Mesenteric fat pad (tissue), 1 donor: ENCODE measurements around the gene DPYD. TPM values are rescaled to one million over a fixed set of nuclear protein-coding genes. Genes with fewer than 3 reads are reported as not detected.

Experiments
- DNase-seq: peaks from one replicate; pipeline ENCODE4 v3.0.0-alpha.2; 2020; ENCODE audit warnings: low spot score
- total RNA-seq: library from RNA; stranded (reverse); fragmentation: NEBNext Ultra II Directional; extraction: Animal tissue kit (Norgen Biotek cat#: 25700); gene quantifications from one replicate; pipeline ENCODE4 v1.2.1, GENCODE V29; 2021
- donor health status: DM: yes; HTN: yes; CAD: no.

Gene DPYD
- total RNA-seq, 1 donor from 2014 or later = 48.6 TPM

DNA sequence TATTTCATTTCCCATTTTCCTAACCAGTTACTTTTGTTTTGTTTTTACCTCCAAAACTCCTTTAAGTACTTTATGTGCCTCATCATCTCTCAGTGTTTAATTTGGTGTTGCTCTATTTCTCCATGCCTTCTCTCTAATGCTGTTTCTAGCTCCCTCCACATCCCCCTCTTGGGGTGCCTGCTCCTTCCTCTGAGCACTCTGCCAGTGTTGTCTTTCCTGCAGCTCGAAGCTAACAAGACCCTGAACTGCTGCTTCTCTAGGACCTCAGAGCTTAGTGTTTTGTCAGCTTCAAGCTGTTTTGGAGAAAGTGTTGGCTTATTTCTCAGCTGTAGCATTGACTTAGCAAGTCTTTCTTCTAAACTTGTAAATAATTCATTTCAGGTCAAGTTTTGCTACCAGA lies 290.6 kb downstream of the DPYD start:
- DNase-seq = no peak

GRCh38 chr1:97623220-97623619 lies 297.6 kb downstream of the DPYD start:
- no peak for DNase-seq

- DNase-seq = no peak
These were observed 298.9 kb downstream of the DPYD start for GRCh38 chr1:97621955-97622354.

DNA sequence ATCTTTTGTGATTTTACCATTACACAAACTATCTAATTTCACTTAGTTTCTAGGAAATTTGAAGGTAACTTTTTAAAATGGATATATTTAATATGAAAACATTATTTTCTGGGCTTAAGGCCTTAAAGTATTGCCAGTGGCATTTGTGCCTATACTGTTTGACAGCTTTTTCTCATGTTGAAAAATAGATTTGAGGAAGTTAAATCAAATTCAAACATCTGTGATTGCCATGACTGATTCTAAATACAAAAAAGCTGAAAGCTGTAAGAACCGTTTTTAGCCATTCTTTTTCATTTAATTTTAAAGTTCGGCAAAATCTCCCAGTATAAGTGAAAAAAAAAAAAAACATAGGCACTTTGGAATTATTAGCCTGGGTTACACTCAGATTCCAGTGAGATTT lies 301.1 kb downstream of the DPYD start:
- no peak for DNase-seq

GRCh38 chr1:97610748-97611147 lies 310.1 kb downstream of the DPYD start:
- no peak for DNase-seq

DNA sequence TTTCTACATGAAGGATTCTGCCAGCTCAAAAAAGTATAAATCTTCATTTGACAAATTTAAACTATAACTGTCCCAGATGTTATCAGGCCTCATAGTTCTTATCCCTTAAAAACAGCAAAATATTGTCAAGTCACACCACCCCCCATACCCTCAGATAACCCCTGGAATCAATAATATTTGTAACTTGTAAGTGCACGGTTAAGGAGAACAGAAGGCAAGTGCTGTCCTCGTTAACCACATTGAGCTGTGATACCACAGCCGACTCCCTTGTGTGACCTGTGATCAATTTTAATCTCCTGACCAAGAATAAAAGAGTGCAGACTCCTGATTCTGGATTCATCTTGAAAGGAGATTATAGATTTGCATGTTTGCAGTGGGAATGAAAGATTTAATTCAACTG lies 310.7 kb downstream of the DPYD start:
- no peak for DNase-seq

DNA sequence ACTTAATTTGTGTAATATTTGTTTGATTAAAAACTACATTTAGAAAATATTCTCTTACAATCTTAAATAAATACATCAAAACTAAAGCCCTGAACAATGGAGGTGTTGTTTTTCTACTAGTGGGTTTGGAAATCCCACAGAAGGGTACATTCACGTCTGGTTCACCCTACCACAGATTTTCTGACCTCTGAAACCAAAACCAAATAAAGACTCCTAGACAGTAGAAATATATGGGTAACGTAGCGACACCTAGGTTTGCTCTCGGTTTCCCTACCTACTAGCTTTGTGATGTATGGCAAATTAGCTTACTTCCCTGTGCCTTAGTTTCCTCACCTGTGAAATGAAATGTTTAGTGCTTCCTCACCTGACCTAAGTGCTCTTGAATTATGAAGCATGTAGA lies 312.6 kb downstream of the DPYD start:
- DNase-seq = no peak

- no peak for DNase-seq
These were observed 317.1 kb downstream of the DPYD start for GRCh38 chr1:97603776-97604175.

GRCh38 chr1:97603218-97603617 lies 317.6 kb downstream of the DPYD start:
- no peak for DNase-seq

DNA sequence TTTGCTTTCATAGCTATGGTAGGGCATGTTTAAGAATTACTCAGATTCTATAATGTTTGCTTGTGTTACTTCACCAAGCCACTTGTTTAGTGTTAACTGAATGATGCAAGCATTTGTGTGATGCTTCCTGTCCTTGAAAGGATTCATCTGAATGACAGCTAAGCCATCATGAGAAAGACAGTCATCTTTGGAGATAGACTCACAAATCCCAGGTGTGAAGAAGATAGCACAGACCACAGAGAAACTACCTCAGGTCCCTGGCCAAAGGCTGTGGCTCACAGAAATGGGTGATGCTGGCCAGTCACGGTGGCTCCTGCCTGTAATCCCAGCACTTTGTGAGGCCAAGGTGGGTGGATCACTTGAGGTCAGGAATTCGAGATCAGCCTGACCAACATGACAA lies 321.4 kb downstream of the DPYD start:
- no peak for DNase-seq

DNA sequence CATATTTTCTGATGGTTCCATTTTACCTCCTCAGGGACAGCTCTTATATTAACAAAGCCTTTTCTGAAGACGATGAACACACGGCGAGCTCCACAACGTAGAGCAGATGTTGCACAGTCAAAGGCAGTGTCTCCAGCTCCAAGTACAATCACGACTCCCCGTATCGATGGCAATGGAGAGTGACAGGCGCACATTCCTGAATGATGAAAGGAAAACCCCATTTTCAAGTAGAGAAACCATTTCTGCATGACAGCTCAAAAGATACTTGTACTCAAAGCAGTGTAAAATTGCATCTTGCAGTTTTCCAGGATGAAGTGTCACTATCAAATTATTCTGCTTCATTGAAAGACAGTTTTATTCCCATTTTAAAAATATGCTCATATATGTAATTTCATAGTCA lies 327.6 kb downstream of the DPYD start:
- DNase-seq = no peak

- no peak for DNase-seq
These were observed 332.1 kb downstream of the DPYD start for GRCh38 chr1:97588772-97589171.

- DNase-seq = no peak
These were observed 339.2 kb downstream of the DPYD start for GRCh38 chr1:97581614-97582051.

GRCh38 chr1:97577613-97578012 lies 343.2 kb downstream of the DPYD start:
- no peak for DNase-seq

DNA sequence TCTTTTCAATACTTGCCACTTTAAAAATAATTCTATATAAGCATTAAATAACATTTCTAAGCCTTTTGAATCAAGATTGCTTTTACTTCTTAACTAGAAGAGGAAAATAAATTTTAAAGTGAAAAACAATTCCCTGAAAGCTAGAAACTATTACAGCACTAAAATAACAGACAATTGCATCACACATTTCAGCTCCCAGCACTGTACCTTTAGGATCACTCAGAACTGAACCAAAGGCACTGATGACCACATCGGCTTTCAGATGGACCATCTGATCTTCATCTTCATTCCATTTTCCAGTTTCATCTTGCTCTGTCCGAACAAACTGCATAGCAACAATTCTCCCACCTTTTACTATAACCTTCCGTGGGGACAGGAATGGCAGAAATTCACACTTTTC lies 347.3 kb downstream of the DPYD start:
- no peak for DNase-seq

DNA sequence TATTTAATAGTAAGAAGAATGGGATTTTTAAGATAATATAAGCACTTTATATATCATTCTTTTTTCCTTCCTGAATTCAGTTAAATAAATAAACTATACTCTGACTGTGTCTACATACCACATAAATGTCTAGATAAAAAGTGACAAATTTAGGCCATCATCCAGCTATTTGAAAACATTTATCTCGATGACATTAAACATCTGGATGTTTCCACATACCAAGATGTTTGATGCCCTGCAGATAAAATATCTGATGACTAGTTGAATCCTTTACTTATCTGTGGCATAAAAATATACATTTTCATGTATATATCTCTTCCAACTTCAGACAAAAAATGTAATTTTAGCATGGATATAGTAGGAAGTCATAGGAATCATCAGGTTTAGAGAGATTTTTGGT lies 348.3 kb downstream of the DPYD start:
- DNase-seq = no peak

DNA sequence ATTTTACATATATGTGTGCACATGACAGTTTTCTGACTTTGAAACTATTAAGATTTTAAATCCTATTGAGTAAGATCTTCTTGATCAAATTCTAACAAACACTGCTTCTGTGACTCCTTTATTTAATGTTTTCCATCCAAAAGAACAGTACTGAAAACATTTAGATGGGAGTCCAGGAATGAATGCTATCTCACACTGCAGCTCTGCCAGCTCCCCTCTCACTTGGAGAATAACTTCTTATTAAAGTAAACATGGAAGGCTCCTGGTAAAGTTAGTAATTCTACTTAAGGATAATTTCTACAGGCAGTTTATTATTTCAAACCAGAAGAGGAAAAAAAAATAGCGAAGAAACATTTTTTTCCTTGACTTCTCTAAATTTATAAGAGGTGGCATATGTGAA lies 349.1 kb downstream of the DPYD start:
- no peak for DNase-seq

DNA sequence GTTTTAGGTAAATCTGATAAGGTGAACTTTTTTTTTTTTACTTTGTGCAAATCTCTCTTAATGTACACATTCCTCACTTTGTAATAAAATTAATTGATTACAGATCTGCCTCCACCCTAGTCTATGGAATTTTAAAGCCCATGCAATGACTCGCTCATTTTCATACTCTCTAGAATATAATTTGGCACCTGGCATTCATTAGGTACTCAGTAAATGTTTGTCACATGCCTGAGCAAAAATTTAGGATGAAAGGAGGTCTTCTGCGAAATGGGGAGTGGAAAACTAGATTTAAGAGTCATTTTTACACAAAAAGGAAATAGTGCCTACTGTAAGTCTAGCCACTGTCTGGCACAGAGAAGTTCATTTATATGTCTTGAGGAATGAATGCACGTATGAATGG lies 350.1 kb downstream of the DPYD start:
- DNase-seq = no peak

DNA sequence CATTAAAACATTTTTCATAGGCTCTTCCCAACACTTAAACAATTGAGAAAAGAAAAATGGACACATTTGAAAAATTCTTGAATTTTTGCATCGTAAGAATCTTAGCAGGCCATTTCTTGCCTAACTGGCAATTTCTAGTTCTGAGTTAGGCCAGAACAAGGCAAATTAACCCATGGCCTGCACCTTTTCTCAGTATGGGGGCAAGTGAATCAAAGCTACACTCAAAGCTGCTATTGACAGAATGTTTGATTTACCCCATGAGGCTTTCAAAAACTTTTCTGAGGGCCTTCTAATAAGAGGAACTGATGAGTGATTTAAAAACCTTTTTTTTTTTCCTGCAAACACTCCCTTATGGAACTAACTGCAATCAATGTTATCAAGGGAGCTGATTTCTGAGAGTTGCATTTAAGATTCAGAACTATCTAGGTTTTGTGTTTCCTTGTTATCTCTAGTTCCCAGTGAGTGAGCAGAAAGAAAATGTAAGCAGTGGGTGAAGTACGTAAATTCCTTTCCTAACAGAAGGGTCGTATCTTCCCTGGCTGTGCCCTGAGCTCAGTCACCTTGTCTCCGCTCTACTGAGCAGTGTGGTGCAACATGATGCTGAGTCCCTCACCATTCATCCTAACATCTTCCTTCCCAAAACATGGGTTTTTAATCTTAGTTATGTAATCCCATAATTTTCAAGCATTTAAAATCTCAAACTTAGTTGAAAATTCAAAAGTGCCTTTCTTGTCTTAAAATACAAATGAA lies 353.7 kb downstream of the DPYD start:
- no peak for DNase-seq

DNA sequence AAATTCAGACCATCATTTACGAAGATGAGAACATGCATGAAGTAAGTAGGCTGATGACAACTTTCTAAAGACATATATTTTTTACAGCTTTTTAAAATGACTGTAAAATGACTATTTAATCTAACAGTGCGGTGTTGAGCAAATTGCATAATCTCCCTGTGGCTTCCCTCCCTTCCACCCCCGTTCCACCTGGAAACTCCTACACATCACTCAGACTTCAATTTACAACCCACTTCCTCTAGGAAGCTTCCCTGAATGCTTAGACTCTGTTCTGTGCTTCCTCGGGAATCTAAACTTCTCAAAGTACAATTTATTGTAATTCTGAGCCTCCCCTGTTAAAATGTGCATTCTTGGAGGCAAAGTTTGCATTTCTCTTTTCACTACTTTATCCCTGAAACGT lies 354.9 kb downstream of the DPYD start:
- DNase-seq = no peak

DNA sequence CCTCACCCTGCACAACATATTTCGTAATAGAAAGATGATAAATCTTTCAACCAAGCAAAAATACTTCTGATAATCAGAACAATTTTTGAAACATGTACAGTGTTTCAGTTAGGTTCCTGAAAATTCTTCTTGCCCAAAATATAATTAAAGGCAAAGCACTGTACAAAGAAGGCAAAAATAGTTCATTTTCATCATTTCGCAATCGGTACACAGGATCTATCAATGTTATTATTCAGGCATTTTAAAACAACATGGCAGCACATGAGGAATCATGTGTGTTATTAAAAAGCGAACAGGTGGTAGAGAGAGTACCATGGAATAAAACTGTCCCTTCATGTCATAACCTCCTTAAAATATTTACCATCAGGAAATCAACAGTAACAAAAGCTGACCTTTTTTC lies 356.9 kb downstream of the DPYD start:
- no peak for DNase-seq

DNA sequence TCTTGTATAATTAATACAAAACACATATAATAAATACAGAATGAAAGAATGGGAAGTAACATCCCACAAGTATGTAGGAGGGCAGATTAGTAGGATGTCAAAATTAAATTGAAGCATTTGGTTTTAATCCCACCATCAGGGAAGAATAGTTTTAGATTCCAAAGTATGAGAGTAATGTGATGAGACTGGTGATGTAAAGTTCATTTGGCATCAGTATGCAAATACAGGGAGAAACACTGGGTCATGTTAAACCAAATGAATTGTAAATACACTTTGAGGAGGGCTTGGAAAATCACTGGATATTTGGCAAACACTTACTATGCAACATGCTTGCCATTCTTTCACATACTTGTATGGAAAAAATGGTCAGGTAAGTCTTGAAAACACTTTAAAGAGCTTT lies 358.8 kb downstream of the DPYD start:
- no peak for DNase-seq

DNA sequence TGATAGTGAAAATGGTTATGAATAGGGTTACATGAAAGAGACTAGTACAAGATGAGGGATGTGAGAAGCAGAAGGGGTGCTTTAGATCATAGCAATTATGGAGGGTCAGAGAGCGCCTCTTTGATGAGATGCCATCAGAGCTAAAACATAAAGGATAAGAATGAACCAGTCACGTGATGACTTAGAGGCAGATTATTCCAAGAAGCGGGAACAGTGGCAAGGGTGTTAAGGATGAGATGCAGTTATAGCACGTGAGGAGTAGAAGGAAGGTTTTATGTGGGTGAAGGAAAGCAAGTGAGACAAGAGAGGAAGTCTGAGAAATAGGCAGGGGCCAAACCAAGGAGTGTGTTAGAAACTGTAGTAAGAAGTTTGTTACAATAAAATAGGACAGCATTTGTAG lies 360.1 kb downstream of the DPYD start:
- DNase-seq = no peak

DNA sequence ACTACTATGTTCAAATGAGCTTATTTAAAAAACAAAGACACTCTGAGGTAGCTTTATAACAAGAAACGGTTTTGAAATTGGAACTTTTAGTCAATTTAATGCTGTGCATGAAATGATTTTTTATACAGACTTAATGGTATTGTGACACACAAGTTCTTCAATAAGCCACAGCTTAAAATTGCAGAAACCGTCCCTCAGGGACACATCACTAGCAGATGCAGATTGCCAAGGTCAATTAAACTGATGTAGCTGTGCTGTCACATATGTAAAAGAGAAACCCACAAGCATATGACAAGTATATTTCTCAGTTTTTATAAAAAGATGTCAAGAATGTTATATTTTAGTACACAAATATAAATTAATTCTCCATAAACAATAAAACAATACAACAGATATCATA lies 366.9 kb downstream of the DPYD start:
- DNase-seq = no peak
